IgD-negative memory B cell (primary cell): ENCODE data around the gene SUPT3H. TPM values are rescaled to one million over a fixed set of nuclear protein-coding genes. Genes with fewer than 3 reads are reported as not detected.

ENCODE experiments used
- H3K27ac Mint-ChIP-seq, 3 donors: one replicate each; pipeline ENCODE4 v1.8.0; 2020 to 2022; ENCODE audit warnings: mild to moderate bottlenecking in 3 of 3, mixed read lengths in 3 of 3, moderate library complexity in 1 of 3
- H3K27me3 Mint-ChIP-seq: one replicate; pipeline ENCODE4 v1.8.0; 2021; ENCODE audit warnings: mixed read lengths
- H3K36me3 Mint-ChIP-seq: one replicate; pipeline ENCODE4 v1.8.0; 2020; ENCODE audit warnings: mild to moderate bottlenecking, mixed read lengths
- H3K4me1 Mint-ChIP-seq, 3 donors: one replicate each; pipeline ENCODE4 v1.8.0; 2020 to 2022; ENCODE audit warnings: mixed read lengths in 3 of 3, mild to moderate bottlenecking in 1 of 3
- H3K4me3 Mint-ChIP-seq, 4 donors: one replicate each; pipeline ENCODE4 v1.8.0; 2020 to 2022; ENCODE audit warnings: mild to moderate bottlenecking in 4 of 4, mixed read lengths in 4 of 4, moderate library complexity in 3 of 4
- H3K9me3 Mint-ChIP-seq, 3 donors: one replicate each; pipeline ENCODE4 v1.8.0; 2020 to 2021; ENCODE audit warnings: mixed read lengths in 3 of 3, mild to moderate bottlenecking in 1 of 3
- polyA plus RNA-seq: library from polyadenylated mRNA; unstranded; fragments of 300-500 nt; fragmentation: Illumina TruSeq; gene quantifications from one replicate; pipeline ENCODE4 v1.2.3, GENCODE V29; 2021

SUPT3H gene
- polyA plus RNA-seq, 1 donor from 2014 or later = 8.5 TPM

GRCh38 chr6:44828780-44829179 lies 549.0 kb downstream of the SUPT3H start:
- peaks cover 10% of the 10 kb centered on the region for H3K36me3 Mint-ChIP-seq
- no peaks in the 10 kb centered on the region for H3K27me3 Mint-ChIP-seq
- peak overlapping the region in 1 of 4 donors; percentile 60 for H3K4me3 Mint-ChIP-seq
- no peaks in the 10 kb centered on the region for H3K9me3 Mint-ChIP-seq
- peaks cover 3 to 9% (median 7%) of the 10 kb centered on the region in 3 donors for H3K4me1 Mint-ChIP-seq
- no peak overlapping the region for H3K27ac Mint-ChIP-seq

- Mint-ChIP-seq H3K9me3 (no peaks in the 10 kb centered on the region), H3K4me3 (no peak overlapping the region), H3K27me3 (no peaks in the 10 kb centered on the region), H3K27ac (no peak overlapping the region), H3K4me1 (peaks cover 3 to 9% (median 4%) of the 10 kb centered on the region in 3 donors), H3K36me3 (peaks cover 10% of the 10 kb centered on the region)
These were observed 551.6 kb downstream of the SUPT3H start for GRCh38 chr6:44826025-44826676.

GRCh38 chr6:44825273-44825672 lies 552.5 kb downstream of the SUPT3H start:
- no peak overlapping the region for H3K27ac Mint-ChIP-seq
- H3K4me1 Mint-ChIP-seq = peaks cover 3 to 9% (median 4%) of the 10 kb centered on the region in 3 donors
- H3K36me3 Mint-ChIP-seq = peaks cover 10% of the 10 kb centered on the region
- no peaks in the 10 kb centered on the region for H3K27me3 Mint-ChIP-seq
- H3K4me3 Mint-ChIP-seq = no peak overlapping the region
- no peaks in the 10 kb centered on the region for H3K9me3 Mint-ChIP-seq

DNA sequence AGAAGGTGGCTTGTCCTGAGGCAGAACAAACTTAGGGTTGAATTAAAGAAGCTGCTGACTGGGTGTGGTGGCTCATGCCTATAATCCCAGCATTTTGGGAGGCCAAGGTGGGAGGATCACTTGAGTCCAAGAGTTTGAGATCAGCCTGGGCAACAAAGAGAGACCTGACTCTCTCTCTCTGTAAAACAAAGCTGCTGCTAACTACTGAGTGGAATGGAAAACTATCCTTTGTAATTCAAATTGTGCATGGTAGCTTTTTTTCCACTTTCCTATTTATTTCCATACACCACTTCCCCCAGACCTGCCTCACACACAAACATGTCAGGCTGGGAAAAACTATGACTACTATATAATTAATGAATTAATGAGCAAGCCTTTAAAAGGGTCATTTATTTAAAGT lies 553.2 kb downstream of the SUPT3H start:
- Mint-ChIP-seq H3K36me3 (peaks cover 10% of the 10 kb centered on the region), H3K4me3 (no peak overlapping the region), H3K9me3 (no peaks in the 10 kb centered on the region), H3K4me1 (peaks cover 3 to 4% (median 4%) of the 10 kb centered on the region in 3 donors), H3K27ac (no peak overlapping the region), H3K27me3 (no peaks in the 10 kb centered on the region)

- Mint-ChIP-seq H3K27me3 (no peaks in the 10 kb centered on the region), H3K4me3 (no peak overlapping the region), H3K27ac (no peak overlapping the region), H3K36me3 (peaks cover 6% of the 10 kb centered on the region), H3K9me3 (peaks cover 0 to 3% (median 0%) of the 10 kb centered on the region in 3 donors), H3K4me1 (no peaks in the 10 kb centered on the region)
These were observed 557.0 kb downstream of the SUPT3H start for GRCh38 chr6:44820759-44821158.

- no peak overlapping the region for H3K27ac Mint-ChIP-seq
- H3K36me3 Mint-ChIP-seq = peaks cover 6% of the 10 kb centered on the region
- peaks cover 0 to 3% (median 0%) of the 10 kb centered on the region in 3 donors for H3K9me3 Mint-ChIP-seq
- no peaks in the 10 kb centered on the region for H3K27me3 Mint-ChIP-seq
- no peaks in the 10 kb centered on the region for H3K4me1 Mint-ChIP-seq
- no peak overlapping the region for H3K4me3 Mint-ChIP-seq
These were observed 557.4 kb downstream of the SUPT3H start for GRCh38 chr6:44820321-44820720.

DNA sequence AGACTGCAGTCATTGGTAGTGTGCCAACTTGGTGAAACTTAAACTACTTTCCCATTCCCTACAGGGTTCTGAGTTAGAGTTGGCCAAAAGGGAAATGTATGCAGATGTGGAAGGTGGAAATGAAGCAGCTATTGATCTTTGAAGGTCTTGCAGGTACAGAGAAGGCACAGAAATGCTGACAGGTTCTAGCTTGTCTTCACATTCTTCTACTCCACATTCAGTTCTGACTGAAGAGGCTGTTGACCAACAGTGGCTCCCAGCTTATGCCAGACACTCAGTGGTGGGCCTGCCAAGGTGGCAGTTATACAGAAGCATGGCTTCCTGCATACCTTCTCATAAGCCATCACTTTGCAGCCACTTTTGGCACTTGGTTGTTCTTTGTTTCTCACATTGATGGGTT lies 566.3 kb downstream of the SUPT3H start:
- no peaks in the 10 kb centered on the region for H3K36me3 Mint-ChIP-seq
- no peak overlapping the region for H3K27ac Mint-ChIP-seq
- no peak overlapping the region for H3K4me3 Mint-ChIP-seq
- no peaks in the 10 kb centered on the region for H3K9me3 Mint-ChIP-seq
- H3K4me1 Mint-ChIP-seq = no peaks in the 10 kb centered on the region
- H3K27me3 Mint-ChIP-seq = no peaks in the 10 kb centered on the region

- no peak overlapping the region for H3K4me3 Mint-ChIP-seq
- H3K27me3 Mint-ChIP-seq = no peaks in the 10 kb centered on the region
- no peaks in the 10 kb centered on the region for H3K36me3 Mint-ChIP-seq
- no peaks in the 10 kb centered on the region for H3K4me1 Mint-ChIP-seq
- H3K9me3 Mint-ChIP-seq = no peaks in the 10 kb centered on the region
- no peak overlapping the region for H3K27ac Mint-ChIP-seq
These were observed 568.5 kb downstream of the SUPT3H start for GRCh38 chr6:44809258-44809657.

GRCh38 chr6:44808148-44808547 lies 569.6 kb downstream of the SUPT3H start:
- Mint-ChIP-seq H3K4me3 (no peak overlapping the region), H3K27me3 (no peaks in the 10 kb centered on the region), H3K36me3 (no peaks in the 10 kb centered on the region), H3K4me1 (no peaks in the 10 kb centered on the region), H3K9me3 (no peaks in the 10 kb centered on the region), H3K27ac (no peak overlapping the region)

DNA sequence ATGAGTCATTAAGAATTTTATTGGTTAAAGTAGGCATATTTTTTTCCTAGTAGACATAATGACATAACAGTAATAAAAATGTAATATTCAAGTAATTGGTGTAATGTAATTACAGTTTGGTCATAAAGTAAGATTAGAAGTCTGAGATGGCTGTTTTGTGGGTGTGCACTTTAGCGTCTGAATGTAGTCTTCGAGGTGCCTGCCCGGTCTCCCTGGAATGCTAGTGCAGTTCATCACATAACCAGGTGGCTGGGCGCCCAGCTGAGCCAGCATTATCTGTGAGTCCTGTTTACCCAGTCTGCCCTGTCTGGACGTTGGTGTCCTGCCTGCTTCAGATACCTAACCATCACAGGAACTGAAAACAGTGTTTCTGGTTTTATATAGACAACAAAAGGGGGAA lies 571.1 kb downstream of the SUPT3H start:
- H3K27ac Mint-ChIP-seq = no peak overlapping the region
- no peaks in the 10 kb centered on the region for H3K36me3 Mint-ChIP-seq
- H3K4me3 Mint-ChIP-seq = no peak overlapping the region
- H3K9me3 Mint-ChIP-seq = no peaks in the 10 kb centered on the region
- H3K4me1 Mint-ChIP-seq = no peaks in the 10 kb centered on the region
- H3K27me3 Mint-ChIP-seq = no peaks in the 10 kb centered on the region

DNA sequence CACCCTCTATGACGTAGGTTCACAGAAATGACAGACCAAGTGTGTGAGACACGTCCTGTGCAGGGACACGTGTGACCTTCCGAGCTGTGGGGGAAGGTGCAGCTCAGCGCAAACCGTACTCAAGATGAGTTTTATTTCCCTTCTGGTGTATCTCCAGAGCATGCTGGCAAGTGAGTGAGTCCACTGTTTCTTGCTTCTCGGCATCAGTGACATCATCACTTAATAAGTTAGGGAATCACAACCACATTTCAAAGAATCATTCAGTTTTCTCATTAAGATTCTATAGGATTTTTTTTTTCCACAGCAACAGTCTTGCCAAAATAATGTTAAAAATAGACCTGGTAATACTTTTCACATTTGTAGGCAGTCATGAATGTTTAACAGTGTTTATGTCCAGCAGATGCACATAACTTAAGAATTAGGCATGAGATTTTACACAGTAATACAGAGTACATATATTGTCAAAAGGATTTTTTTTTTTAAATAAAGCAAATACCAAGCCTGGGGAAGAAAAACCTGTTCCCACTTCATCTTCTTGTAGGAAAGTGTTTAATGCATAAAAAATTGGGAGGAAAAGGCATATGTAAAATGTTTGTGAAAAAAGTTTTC lies 572.4 kb downstream of the SUPT3H start:
- H3K27me3 Mint-ChIP-seq = peaks cover 3% of the 10 kb centered on the region
- H3K9me3 Mint-ChIP-seq = no peaks in the 10 kb centered on the region
- H3K36me3 Mint-ChIP-seq = no peaks in the 10 kb centered on the region
- H3K4me3 Mint-ChIP-seq = no peak overlapping the region
- H3K27ac Mint-ChIP-seq = no peak overlapping the region
- H3K4me1 Mint-ChIP-seq = no peaks in the 10 kb centered on the region

DNA sequence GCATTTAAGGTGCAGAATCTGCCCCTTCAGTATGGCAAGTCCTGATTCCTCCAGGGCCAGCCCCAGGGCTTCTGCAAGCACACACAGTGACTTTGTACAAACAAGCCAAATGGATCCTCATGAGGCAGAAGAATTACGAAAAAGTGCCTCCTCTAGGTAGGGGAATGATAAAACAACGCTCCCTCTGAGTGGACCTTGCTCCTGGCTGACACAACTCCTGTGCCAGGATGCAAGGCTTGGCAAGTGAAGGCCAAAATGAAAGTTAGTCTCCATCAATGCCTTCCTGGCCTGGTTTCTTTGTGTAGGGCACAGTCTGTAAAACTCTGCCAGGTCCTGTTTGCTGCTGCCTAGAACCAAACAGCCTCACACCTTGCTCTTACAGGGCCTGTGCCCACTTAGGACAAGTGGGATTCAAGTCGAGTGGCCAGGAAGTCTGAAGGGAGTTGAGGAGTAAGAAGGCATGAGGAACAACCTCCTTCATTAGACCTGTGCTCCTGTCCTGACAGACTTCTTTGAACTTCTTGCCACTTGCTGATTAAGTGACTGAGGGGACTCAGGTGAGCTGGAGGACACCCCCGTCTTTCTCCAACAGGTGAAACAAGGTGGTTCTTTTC lies 573.1 kb downstream of the SUPT3H start:
- Mint-ChIP-seq H3K9me3 (no peaks in the 10 kb centered on the region), H3K4me3 (no peak overlapping the region), H3K4me1 (no peaks in the 10 kb centered on the region), H3K27me3 (peaks cover 3% of the 10 kb centered on the region), H3K36me3 (no peaks in the 10 kb centered on the region), H3K27ac (no peak overlapping the region)

GRCh38 chr6:44804016-44804415 lies 573.7 kb downstream of the SUPT3H start:
- H3K4me1 Mint-ChIP-seq = no peaks in the 10 kb centered on the region
- no peaks in the 10 kb centered on the region for H3K9me3 Mint-ChIP-seq
- H3K36me3 Mint-ChIP-seq = no peaks in the 10 kb centered on the region
- no peak overlapping the region for H3K27ac Mint-ChIP-seq
- H3K27me3 Mint-ChIP-seq = peaks cover 3% of the 10 kb centered on the region
- H3K4me3 Mint-ChIP-seq = no peak overlapping the region

DNA sequence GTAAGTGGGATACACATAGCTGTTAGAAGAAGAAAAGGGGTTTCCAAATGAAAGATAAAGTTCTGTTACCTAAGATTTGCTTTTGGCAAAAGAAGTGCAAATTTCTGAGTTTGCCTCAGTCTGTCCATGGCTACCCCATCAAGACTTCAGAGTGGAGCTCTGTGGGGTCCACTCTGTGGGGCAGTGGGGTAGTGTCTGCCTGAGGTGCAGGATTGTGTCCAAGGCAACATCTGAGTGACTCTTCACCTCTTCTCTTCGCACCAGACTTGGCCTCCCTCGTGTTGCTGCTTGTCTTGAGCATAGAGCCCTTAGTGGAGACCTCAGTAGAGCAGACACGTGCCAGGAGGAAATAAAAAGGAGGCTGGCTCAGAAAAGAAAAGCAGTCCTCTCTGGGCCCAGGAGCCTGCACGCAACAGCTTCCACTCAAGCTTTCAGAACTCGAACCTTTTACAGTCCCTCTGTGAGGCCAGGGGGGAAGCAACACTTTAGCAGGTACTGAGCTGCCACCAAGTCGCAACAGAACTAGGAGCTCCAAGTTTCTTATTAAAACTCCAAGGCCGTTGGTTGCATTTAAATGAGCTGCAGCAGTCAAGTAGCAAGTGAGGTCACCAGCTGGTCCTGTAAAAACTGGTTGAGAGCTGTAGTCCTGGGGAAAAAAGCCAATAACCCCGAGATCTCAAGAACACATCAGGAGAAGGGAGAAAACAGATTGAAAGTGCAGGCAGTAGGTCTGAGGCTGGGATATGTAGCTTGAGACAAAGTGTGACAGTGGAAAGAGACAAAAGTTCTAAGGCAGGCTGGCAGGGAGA lies 576.7 kb downstream of the SUPT3H start:
- H3K36me3 Mint-ChIP-seq = no peaks in the 10 kb centered on the region
- H3K4me1 Mint-ChIP-seq = no peaks in the 10 kb centered on the region
- H3K27ac Mint-ChIP-seq = no peak overlapping the region
- no peaks in the 10 kb centered on the region for H3K9me3 Mint-ChIP-seq
- peaks cover 3% of the 10 kb centered on the region for H3K27me3 Mint-ChIP-seq
- no peak overlapping the region for H3K4me3 Mint-ChIP-seq

GRCh38 chr6:44800171-44800783 lies 577.5 kb downstream of the SUPT3H start:
- no peak overlapping the region for H3K4me3 Mint-ChIP-seq
- H3K27me3 Mint-ChIP-seq = peaks cover 3% of the 10 kb centered on the region
- H3K27ac Mint-ChIP-seq = no peak overlapping the region
- no peaks in the 10 kb centered on the region for H3K9me3 Mint-ChIP-seq
- H3K4me1 Mint-ChIP-seq = no peaks in the 10 kb centered on the region
- H3K36me3 Mint-ChIP-seq = no peaks in the 10 kb centered on the region
